Measurements from ENCODE around the gene NOS2. TPM values are rescaled to one million over a fixed set of nuclear protein-coding genes. Genes with fewer than 3 reads are reported as not detected.

Gene NOS2
- total RNA-seq, 4 donors from 2014 or later = 0.40 to 20.3 (median 2.2) TPM

DNA sequence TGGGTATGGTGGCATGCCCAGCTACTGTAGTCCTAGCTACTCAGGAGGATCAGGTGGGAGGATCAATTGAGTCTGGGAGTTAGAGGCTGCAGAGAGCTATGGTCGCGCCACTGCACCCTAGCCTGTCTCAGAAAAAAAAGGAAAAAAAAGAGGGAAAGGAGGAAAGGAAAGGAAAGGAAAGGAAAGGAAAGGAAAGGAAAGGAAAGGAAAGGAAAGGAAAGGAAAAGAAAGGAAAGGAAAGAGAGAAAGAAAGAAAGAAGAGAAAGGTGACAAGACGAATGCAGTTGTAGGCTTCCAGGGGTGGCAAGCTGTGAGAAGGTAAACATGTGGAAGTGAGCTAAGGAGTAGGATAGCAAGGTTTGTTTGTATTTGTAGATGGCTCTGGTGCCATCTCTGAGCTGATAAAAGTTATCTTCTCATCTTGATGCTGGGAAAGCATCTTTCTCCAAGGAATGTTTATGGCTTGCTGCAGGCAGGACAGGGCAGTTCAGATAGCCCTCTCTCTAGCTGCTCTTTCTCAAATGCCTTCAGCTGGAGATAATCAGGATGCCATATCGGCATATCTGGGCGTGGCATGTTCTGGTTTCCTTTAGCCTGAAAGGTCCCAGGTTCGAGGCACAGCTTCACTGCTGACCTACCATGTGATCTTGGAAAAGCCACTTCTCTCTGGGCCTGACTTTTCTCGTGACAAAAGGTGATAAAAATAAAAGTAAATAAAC is 2.8 kb upstream of the NOS2 start:
- H3K4me3 ChIP-seq = no peak overlapping the region
- in situ Hi-C loops (cut with MboI; ENCODE audit: low pct_ligation_motif_present in 1 of 4, low pct_unique_long_range_greater_than_20kb in 1 of 4, low sequenced_read_pairs in 3 of 4) = loop anchor here in 3 of 4 donors (10.0 kb wide), 1 partner anchor 72 kb away; no protein-coding TSS in a partner anchor
- no peaks in the 10 kb centered on the region for H3K9me3 ChIP-seq
- no peaks in the 10 kb centered on the region for H3K36me3 ChIP-seq
- WGBS, 2 donors (ENCODE audit: low coverage in 1 of 2) = 67 to 71% methylated on average over 1 to 7 of the region's 7 CpGs
- intact Hi-C loops (cut with DNase I; ENCODE audit: low total_unique reads) = loop anchor here (5.0 to 10.0 kb wide), 2 partner anchors 74 to 452 kb away; no protein-coding TSS in a partner anchor
- peaks cover 5 to 19% (median 11%) of the 10 kb centered on the region in 4 donors for H3K4me1 ChIP-seq
- H3K27me3 ChIP-seq = peaks cover 6% of the 10 kb centered on the region
- H3K27ac ChIP-seq = no peak overlapping the region
- TF ChIP-seq, protein P1, sequence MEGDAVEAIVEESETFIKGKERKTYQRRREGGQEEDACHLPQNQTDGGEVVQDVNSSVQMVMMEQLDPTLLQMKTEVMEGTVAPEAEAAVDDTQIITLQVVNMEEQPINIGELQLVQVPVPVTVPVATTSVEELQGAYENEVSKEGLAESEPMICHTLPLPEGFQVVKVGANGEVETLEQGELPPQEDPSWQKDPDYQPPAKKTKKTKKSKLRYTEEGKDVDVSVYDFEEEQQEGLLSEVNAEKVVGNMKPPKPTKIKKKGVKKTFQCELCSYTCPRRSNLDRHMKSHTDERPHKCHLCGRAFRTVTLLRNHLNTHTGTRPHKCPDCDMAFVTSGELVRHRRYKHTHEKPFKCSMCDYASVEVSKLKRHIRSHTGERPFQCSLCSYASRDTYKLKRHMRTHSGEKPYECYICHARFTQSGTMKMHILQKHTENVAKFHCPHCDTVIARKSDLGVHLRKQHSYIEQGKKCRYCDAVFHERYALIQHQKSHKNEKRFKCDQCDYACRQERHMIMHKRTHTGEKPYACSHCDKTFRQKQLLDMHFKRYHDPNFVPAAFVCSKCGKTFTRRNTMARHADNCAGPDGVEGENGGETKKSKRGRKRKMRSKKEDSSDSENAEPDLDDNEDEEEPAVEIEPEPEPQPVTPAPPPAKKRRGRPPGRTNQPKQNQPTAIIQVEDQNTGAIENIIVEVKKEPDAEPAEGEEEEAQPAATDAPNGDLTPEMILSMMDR (IDR thresholded peaks at IDR 0.05) = no peak
- TF ChIP-seq EP300 (IDR thresholded peaks at IDR 0.05; ENCODE audit: low read depth) = no peak
- TF ChIP-seq POLR2AphosphoS5 (IDR thresholded peaks at IDR 0.05) = no peak
- no peak for TF ChIP-seq POLR2A (IDR thresholded peaks at IDR 0.05)
- DNase-seq = no peak

- Histone ChIP-seq H3K4me3 (no peak overlapping the region), H3K27me3 (peaks cover 7% of the 10 kb centered on the region), H3K27ac (no peak overlapping the region), H3K4me1 (peaks cover 5 to 16% (median 7%) of the 10 kb centered on the region in 4 donors), H3K36me3 (no peaks in the 10 kb centered on the region), H3K9me3 (no peaks in the 10 kb centered on the region)
- WGBS, 2 donors (ENCODE audit: low coverage in 1 of 2) = 73% methylated on average over 2 of the region's 2 CpGs
- TF ChIP-seq EP300 (IDR thresholded peaks at IDR 0.05; ENCODE audit: low read depth) (no peak), POLR2AphosphoS5 (IDR thresholded peaks at IDR 0.05) (no peak), POLR2A (IDR thresholded peaks at IDR 0.05) (no peak)
- TF ChIP-seq, protein P1 (IDR thresholded peaks at IDR 0.05) = no peak
- intact Hi-C loops (cut with DNase I; ENCODE audit: low total_unique reads) = loop anchor here (5.0 to 10.0 kb wide), 2 partner anchors 75 to 453 kb away; no protein-coding TSS in a partner anchor
- in situ Hi-C loops (cut with MboI; ENCODE audit: low pct_ligation_motif_present in 1 of 4, low pct_unique_long_range_greater_than_20kb in 1 of 4, low sequenced_read_pairs in 3 of 4) = loop anchor here in 3 of 4 donors (10.0 kb wide), 1 partner anchor 73 kb away; no protein-coding TSS in a partner anchor
- no peak for DNase-seq
These were observed 1.7 kb upstream of the NOS2 start for GRCh38 chr17:27802033-27802432.

- H3K9me3 ChIP-seq = no peaks in the 10 kb centered on the region
- H3K27ac ChIP-seq = no peak overlapping the region
- TF ChIP-seq, protein P1 (IDR thresholded peaks at IDR 0.05) = no peak
- TF ChIP-seq EP300 (IDR thresholded peaks at IDR 0.05; ENCODE audit: low read depth) (no peak), POLR2A (IDR thresholded peaks at IDR 0.05) (no peak), POLR2AphosphoS5 (IDR thresholded peaks at IDR 0.05) (no peak)
- H3K36me3 ChIP-seq = no peaks in the 10 kb centered on the region
- no peak overlapping the region for H3K4me3 ChIP-seq
- intact Hi-C loops (cut with DNase I; ENCODE audit: low total_unique reads) (no loop called here), in situ Hi-C loops (cut with MboI; ENCODE audit: low pct_ligation_motif_present in 1 of 4, low pct_unique_long_range_greater_than_20kb in 1 of 4, low sequenced_read_pairs in 3 of 4) (loop anchor here (25.0 kb wide), 2 partner anchors 439 to 464 kb away; no protein-coding TSS in a partner anchor)
- H3K4me1 ChIP-seq = peaks cover 0 to 18% (median 8%) of the 10 kb centered on the region in 4 donors
- peaks cover 17% of the 10 kb centered on the region for H3K27me3 ChIP-seq
- no peak for DNase-seq
- 68% methylated on average over 8 of the region's 8 CpGs; no CpG with 5 or more reads in 1 of the 2 donors for WGBS, 2 donors (ENCODE audit: low coverage in 1 of 2)
These were observed 2.0 kb downstream of the NOS2 start for GRCh38 chr17:27798376-27798775.

DNA sequence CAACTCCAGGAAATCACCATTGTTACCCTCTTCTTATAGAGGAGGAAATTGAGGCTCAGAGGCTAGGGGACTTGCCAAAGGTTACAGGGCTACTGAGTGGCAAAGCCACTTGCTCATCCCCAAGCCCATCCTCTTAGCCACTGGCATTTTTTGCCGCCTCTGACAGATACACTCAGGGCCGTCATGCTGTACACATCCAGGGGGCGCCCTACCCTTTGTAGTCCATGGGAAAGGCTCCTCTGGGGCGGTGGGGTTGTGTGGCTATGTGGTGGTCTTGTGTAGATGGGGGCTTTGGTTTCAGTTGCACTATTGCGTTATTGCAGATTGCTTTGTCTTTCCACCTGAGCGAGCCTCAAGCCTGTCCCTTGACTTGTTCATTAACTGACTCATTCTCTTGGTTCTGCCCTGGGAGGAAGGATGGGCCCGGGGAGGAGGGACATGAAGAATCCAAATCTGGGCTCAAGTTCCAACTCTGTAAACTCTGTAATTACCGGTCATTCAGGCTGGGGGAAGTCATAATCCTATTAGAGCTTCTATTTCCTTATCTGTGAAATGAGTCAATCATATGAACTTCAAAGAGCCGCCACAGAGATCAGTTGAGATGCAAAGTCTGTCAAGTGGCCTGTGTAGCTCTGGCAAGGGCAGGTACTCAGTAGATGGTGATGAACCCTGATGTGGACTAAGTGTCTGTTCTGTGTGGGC is 2.8 kb downstream of the NOS2 start:
- H3K4me1 ChIP-seq = peaks cover 0 to 23% (median 11%) of the 10 kb centered on the region in 4 donors
- TF ChIP-seq POLR2AphosphoS5 (IDR thresholded peaks at IDR 0.05) (peak in 1 of 3 donors; percentile 48), POLR2A (IDR thresholded peaks at IDR 0.05) (no peak)
- TF ChIP-seq, protein P1 (IDR thresholded peaks at IDR 0.05) = no peak
- peak; percentile 57 for DNase-seq
- intact Hi-C loops (cut with DNase I; ENCODE audit: low total_unique reads) (no loop called here), in situ Hi-C loops (cut with MboI; ENCODE audit: low pct_ligation_motif_present in 1 of 4, low pct_unique_long_range_greater_than_20kb in 1 of 4, low sequenced_read_pairs in 3 of 4) (loop anchor here (25.0 kb wide), 2 partner anchors 440 to 465 kb away; no protein-coding TSS in a partner anchor)
- H3K4me3 ChIP-seq = no peak overlapping the region
- no peaks in the 10 kb centered on the region for H3K36me3 ChIP-seq
- H3K27ac ChIP-seq = no peak overlapping the region
- H3K27me3 ChIP-seq = peaks cover 25% of the 10 kb centered on the region
- WGBS, 2 donors (ENCODE audit: low coverage in 1 of 2) = 30 to 46% methylated on average over 4 to 9 of the region's 9 CpGs
- no peaks in the 10 kb centered on the region for H3K9me3 ChIP-seq

Measured in transverse colon (tissue), 4 donors.